Measurements from ENCODE around the gene VSTM2L.

The VSTM2L gene

DNA sequence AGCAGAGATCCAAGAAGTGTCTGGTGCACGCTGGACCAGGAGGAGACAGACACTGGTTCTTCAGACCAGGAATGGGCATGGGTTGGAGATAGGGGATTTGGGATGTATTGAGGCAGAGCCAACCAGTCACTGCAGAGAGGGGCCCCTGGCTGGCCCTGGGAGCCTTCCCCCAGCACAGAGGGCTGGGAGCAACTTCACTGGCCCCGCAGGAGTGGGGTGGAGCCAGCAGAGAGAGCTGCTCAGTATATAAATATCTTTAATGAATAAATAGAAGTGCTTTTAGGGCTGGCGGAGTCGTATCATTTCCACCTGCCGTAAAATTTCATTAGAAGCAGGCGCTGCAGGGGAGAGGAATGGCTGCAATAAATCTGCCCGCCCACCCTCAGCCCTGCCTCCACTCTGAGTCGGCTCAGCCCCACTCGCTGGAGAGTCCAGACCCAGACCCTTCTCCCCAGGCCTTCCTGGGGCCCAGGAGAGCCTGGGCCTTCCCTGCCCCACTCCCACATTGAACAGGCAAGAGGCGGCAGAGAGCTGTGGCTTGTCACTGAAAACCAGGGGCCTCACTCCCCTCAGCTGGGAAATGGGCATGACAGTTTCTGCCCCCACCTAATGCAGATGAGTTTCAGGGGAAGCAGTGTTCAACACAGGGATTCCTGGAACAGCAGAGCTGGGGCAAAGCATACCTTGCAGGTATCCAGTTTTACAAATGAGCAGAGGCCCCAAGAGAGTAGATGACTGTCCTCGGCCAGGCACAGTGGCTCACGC is 23.9 kb upstream of the VSTM2L start:
- DNase-seq: no peak

GRCh38 chr20:37879843-37880242 is 23.1 kb upstream of the VSTM2L start:
- no peak for DNase-seq

GRCh38 chr20:37880726-37881591 is 22.0 kb upstream of the VSTM2L start:
- no peak for DNase-seq

GRCh38 chr20:37881601-37882343 is 21.2 kb upstream of the VSTM2L start:
- DNase-seq: no peak

DNA sequence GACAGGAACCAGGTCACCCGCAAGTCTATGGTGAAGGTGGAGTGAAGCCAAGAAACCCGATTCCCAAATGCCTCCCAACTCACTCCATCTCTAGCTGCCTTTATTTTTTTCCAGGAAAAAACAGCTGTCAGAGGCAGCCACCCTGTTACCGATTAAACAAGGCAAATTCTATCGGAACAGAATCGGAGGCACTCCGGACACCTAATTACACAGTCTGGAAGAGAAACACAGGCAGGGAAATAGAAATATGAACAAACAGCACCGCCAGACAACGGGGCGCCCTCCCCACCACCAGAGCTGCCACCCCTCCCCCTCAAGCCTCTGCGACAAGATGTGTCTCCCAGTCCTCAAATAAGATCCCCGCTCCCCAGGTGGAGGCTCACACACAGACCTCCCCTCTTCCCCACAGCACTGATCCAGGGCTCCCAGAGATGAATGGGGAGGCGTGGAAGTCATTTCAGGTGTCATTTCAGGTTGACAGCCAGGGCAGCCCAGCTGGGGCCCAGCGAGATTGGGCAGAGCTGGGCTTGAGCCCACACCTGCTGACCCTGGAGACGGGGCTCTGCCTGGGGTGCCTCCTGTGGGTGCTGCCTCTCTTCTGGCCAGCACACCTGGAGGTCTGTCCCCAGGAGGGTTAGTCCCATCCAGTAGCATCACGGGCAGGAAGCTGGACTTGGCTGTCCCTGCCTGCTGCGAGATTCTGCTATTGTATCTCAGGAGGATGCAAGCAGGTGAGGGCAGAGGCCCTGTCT is 19.8 kb upstream of the VSTM2L start:
- DNase-seq: no peak

- no peak for DNase-seq
Measured at GRCh38 chr20:37885042-37885441, 17.9 kb upstream of the VSTM2L start.

DNA sequence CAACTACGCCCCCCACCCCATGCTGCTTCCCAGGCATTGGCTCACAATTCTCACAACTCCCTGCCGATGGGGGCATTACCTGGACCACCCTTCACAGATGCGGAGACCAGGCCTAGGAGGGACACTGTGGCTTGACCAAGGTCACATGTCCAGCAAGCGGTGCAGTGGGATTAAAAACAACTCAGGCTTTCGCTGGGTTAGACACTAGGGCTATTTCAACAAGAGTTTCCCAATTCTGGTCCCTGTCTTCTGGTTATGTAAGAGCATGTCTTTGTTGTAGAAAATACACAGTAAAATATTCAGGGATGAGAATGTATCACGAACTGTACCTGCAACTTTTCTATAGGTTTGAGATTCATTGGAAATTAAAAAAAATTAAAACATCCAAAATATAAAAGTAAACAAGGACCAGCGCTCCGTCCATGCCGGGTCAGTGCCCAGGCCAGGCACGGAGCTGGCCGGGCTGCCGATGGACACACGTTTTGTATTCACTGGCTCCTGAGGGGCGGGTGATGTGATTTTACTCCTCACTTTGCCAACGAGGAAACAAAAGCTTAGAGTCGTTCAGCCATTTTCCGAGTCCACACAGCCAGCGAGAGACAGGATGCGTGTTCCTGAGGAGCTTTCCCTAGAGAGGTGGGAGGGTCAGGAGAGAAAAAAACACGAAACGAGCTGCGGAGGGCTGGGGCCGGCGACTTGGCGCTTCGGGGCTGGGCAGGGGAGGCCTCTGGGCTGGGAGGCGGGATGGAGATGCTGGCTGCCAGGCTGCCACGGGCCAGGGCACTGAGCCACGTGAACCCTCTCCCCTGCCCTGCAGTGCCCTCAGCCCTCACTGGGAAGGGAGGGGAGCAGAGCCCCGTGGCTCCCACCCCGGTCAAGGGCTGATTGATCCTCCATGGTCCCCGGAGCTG is 17.1 kb upstream of the VSTM2L start:
- DNase-seq: no peak

GRCh38 chr20:37886851-37887297 is 16.1 kb upstream of the VSTM2L start:
- no peak for DNase-seq

- no peak for DNase-seq
Measured at GRCh38 chr20:37888641-37889040, 14.3 kb upstream of the VSTM2L start.

GRCh38 chr20:37890108-37890507 is 12.8 kb upstream of the VSTM2L start:
- DNase-seq: no peak

- no peak for DNase-seq
Measured at GRCh38 chr20:37890643-37891042, 12.3 kb upstream of the VSTM2L start.

DNA sequence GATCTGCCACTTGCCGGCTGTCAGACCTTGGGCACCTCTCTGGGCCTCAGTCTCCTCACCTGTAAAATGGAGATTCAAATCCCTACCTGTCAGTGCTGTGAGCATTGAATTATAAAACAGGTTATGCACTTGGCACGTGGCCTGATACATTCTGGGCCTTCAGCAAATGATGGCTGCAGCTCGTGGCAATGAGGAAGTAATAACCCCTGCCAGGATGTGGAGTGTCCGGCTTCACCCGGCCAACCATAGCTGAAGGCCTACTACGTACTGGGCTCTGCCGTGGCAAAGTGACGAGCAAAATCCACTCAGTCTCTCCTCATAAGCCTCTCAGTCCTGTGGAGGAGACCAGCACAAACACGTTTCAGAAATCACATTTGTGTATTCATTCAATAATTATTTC is 10.9 kb upstream of the VSTM2L start:
- no peak for DNase-seq

GRCh38 chr20:37893566-37894241 is 9.2 kb upstream of the VSTM2L start:
- no peak for DNase-seq

DNA sequence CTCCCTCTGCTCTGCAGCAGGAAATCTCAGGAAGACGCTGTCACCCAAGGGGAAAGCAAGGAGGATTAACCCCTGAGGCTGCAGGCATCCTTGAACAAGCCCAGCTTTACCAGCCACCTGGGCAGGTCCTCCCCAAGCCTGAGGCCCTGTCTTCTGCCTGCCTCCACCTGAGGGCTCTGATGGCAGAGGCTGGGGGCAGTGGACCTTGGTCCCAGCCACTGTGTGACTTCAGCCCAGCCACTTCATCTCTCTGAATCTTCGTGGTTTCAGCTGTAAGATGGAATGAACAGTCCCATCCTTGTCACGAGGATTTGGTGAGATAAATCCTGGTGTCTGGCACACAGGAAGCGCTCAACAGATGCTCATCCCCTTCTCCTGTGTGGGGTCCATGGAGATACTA is 8.5 kb upstream of the VSTM2L start:
- no peak for DNase-seq

- DNase-seq: no peak
Measured at GRCh38 chr20:37895166-37895565, 7.8 kb upstream of the VSTM2L start.

- DNase-seq: no peak
Measured at GRCh38 chr20:37896932-37897548, 5.9 kb upstream of the VSTM2L start.

GRCh38 chr20:37898233-37899104 is 4.5 kb upstream of the VSTM2L start:
- DNase-seq: no peak

GRCh38 chr20:37899105-37900045 is 3.6 kb upstream of the VSTM2L start:
- DNase-seq: no peak
